Measurements from ENCODE around the gene NES. TPM values are rescaled to one million over a fixed set of nuclear protein-coding genes. Genes with fewer than 3 reads are reported as not detected.
A peak's percentile ranks its signal among the peaks of the same experiment; 100 is the strongest.

The NES gene
- total and polyA plus RNA-seq, 2 of the 8 experiments (the other 6 are each of a cell fraction or from before 2014, with no cell fraction given), result 13.3 to 135 TPM

DNA sequence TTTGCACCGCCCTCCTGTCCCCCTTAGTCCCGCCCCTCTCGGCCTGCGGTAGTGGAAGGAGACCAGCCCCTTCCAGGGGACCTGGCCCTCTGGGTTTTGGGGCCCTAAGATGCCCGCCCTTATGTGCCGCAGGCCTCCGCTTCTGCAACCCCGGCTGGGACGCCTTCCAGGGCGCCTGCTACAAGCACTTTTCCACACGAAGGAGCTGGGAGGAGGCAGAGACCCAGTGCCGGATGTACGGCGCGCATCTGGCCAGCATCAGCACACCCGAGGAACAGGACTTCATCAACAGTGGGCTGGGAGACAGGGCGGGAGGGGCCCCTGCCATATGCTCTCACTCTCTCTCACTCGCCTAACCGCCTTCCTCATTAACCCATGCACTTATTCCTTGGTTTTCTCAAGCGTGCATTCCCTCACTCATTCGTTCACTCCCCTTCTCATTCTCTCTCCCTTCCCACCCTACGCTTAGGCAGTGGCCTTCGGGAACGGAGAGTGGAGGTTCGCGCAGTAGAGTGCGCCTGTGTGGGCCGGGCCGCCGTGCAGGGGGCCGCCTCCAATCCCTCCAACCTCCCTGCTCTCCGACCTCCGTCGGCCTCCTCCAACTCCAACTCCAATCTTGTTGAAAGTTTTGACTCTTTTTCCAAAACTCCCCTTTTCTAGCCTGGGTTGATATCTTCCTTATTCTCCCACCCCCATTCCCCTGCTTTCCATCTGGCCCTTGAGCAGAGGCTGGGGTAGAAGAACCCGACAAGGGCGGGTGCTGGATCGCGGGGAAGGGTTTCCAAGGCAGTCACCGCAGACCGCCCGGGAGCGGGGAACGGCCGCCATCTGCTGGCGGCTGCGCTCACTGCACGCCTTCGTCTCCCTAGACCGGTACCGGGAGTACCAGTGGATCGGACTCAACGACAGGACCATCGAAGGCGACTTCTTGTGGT lies 20.1 kb downstream of the NES start:
- Histone ChIP-seq H2BK120ac (replicated peaks; ENCODE audit: low read depth, low read length) (no peak overlapping the region), H3K36me3 (ENCODE audit: control insufficient read depth in 2 of 4, insufficient read depth in 4 of 4, low read length in 3 of 4) (no peaks in the 10 kb centered on the region), H3K23me2 (ENCODE audit: low read depth, low read length) (peaks cover 11% of the 10 kb centered on the region), H2BK5ac (ENCODE audit: low read depth, low read length) (no peak overlapping the region; the same call in 1 of the 2 replicates), H3K79me2 (ENCODE audit: control insufficient read depth in 1 of 2, insufficient read depth in 2 of 2, low read length in 2 of 2) (no peaks in the 10 kb centered on the region), H4K8ac (ENCODE audit: extremely low read depth, insufficient read depth, low read length) (no peak overlapping the region), H2AFZ (ENCODE audit: low read length) (peak overlapping the region; percentile 79), H2BK20ac (ENCODE audit: low read length) (no peak overlapping the region), H3K18ac (ENCODE audit: extremely low read depth, low read length) (peak overlapping the region; percentile 33; the same call in 1 of the 2 replicates), H3K23ac (ENCODE audit: insufficient read length) (no peak overlapping the region), H3K79me1 (ENCODE audit: low read depth, low read length) (no peaks in the 10 kb centered on the region), H2AK5ac (ENCODE audit: low read depth, low read length) (no peak overlapping the region), H3K4me2 (ENCODE audit: insufficient read depth in 1 of 2, low read depth in 2 of 2, low read length in 2 of 2) (peak overlapping the region; percentile 68 to 82), H4K20me1 (replicated peaks in 1 of 2; ENCODE audit: control insufficient read depth in 1 of 2, insufficient read depth in 2 of 2, low read length in 2 of 2) (no peaks in the 10 kb centered on the region), H4K91ac (replicated peaks; ENCODE audit: insufficient read length, low read length) (no peak overlapping the region), H3K9ac (replicated peaks in 1 of 4; ENCODE audit: extremely low read depth in 1 of 4, low read depth in 3 of 4, low read length in 3 of 4) (no peak overlapping the region), H3K9me3 (ENCODE audit: insufficient read depth in 2 of 2, low read depth in 1 of 2, low read length in 1 of 2) (no peaks in the 10 kb centered on the region), H3K4me1 (replicated peaks in 1 of 4; ENCODE audit: control insufficient read depth in 3 of 4, insufficient read depth in 4 of 4, low read length in 3 of 4) (peaks cover 14 to 30% (median 23%) of the 10 kb centered on the region in 4 experiments), H3K4me3 (ENCODE audit: extremely low read depth in 1 of 4, insufficient read depth in 2 of 4, low read depth in 3 of 4, low read length in 4 of 4) (peak overlapping the region; percentile 32 to 58 (median 47)), H4K5ac (ENCODE audit: insufficient read length, low read depth, low read length) (no peak overlapping the region), H2BK12ac (ENCODE audit: low read depth, low read length) (peak overlapping the region; percentile 62; the same call in 1 of the 2 replicates), H3K56ac (replicated peaks; ENCODE audit: insufficient read length, low read depth, low read length) (no peak overlapping the region), H3K14ac (ENCODE audit: insufficient read length) (no peak overlapping the region), H2BK15ac (ENCODE audit: low read length) (no peak overlapping the region), H3K27me3 (replicated peaks in 1 of 4; ENCODE audit: control insufficient read depth in 3 of 4, extremely low read depth in 1 of 4, insufficient read depth in 3 of 4, low read length in 3 of 4) (peaks cover 2 to 49% (median 34%) of the 10 kb centered on the region in 4 experiments), H3K4ac (replicated peaks; ENCODE audit: insufficient read length, low read depth, low read length) (no peak overlapping the region), H3K27ac (ENCODE audit: low read depth, low read length) (no peak overlapping the region)
- no peak for FAIRE-seq
- ChIA-PET CTCF (ENCODE audit: partially characterized antibody) (interaction anchor here (0.6 to 66.0 kb wide), 15 partner anchors 11 to 269 kb away, joined by 3 to 4284 read pairs (median 4); partner anchors contain the start of genes BCAN, CRABP2, HAPLN2 and ISG20L2), POLR2A (ENCODE audit: partially characterized antibody) (interaction anchor here (0.7 to 12.0 kb wide), 7 partner anchors 11 to 51 kb away, joined by 4 to 419 read pairs (median 8); partner anchors contain the start of gene NES)
- 8% methylated on average over 45 of the region's 54 CpGs; no CpG with 5 or more reads in 1 of the 2 experiments for WGBS, 2 experiments (ENCODE audit: extremely low coverage in 1 of 2, insufficient coverage in 1 of 2, insufficient read length in 1 of 2, insufficient replicate concordance in 2 of 2, low coverage in 1 of 2, low lambda C conversion rate in 2 of 2, missing lambda C conversion rate in 1 of 2)
- DNase-seq (ENCODE audit: low read depth in 1 of 2, low spot score in 2 of 2), result peak in 1 of 2 experiments; percentile 97
- TF ChIP-seq RBBP5 (IDR thresholded peaks at IDR 0.05; ENCODE audit: borderline replicate concordance, low read depth, low read length) (no peak), EZH2 (IDR thresholded peaks at IDR 0.05; ENCODE audit: low read depth, low read length, severe bottlenecking) (peak; percentile 67), CREB1 (IDR thresholded peaks at IDR 0.05) (peak; percentile 30; the same call in 1 of the 2 replicates), EP300 (IDR thresholded peaks at IDR 0.05; ENCODE audit: borderline replicate concordance in 1 of 2, low read depth in 2 of 2, low read length in 2 of 2) (no peak), KDM4A (IDR thresholded peaks at IDR 0.05; ENCODE audit: low read depth, low read length, severe bottlenecking) (no peak), SP4 (IDR thresholded peaks at IDR 0.05; ENCODE audit: low read length) (no peak), ASH2L (IDR thresholded peaks at IDR 0.05; ENCODE audit: low read length) (peak; percentile 60), RAD21 (IDR thresholded peaks at IDR 0.05 in 1 of 2, conservative IDR thresholded peaks at IDR 0.05 in 1 of 2; ENCODE audit: low read depth in 2 of 2, low read length in 2 of 2) (peak; percentile 92 to 94)
- TF ChIP-seq, protein P1, sequence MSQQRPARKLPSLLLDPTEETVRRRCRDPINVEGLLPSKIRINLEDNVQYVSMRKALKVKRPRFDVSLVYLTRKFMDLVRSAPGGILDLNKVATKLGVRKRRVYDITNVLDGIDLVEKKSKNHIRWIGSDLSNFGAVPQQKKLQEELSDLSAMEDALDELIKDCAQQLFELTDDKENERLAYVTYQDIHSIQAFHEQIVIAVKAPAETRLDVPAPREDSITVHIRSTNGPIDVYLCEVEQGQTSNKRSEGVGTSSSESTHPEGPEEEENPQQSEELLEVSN (IDR thresholded peaks at IDR 0.05), result 0 out of 2 replicates have a peak, but pooled peaks have one; percentile 34
